AG08396 (cell line): ENCODE data around the gene DGKI.

ENCODE experiments used
- DNase-seq: peaks from one replicate; pipeline ENCODE4 v3.0.0; 2012; ENCODE audit warnings: low spot score, mixed read lengths

DGKI gene

DNA sequence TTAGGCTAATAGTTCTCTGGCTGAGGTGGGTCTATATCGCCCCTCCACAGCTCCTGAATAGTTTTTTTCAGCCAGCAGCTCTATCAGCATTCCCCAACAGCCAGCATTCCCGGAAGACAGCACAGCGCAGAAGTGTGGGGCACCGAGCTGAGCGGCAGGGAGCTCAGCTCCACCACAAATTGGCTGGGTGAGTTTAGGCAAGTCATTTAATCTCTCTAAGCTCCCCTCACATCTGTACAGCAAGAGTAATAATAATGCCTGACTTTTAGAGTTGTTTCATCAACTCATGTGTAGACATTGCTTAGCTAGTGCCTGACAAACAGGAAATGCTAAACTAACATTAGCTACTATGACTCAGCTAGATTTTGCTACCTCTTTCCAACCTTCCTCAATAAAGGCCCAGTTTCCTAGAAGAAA lies 255.3 kb downstream of the DGKI start:
- no peak for DNase-seq

GRCh38 chr7:137590756-137591305 lies 255.9 kb downstream of the DGKI start:
- no peak for DNase-seq

DNA sequence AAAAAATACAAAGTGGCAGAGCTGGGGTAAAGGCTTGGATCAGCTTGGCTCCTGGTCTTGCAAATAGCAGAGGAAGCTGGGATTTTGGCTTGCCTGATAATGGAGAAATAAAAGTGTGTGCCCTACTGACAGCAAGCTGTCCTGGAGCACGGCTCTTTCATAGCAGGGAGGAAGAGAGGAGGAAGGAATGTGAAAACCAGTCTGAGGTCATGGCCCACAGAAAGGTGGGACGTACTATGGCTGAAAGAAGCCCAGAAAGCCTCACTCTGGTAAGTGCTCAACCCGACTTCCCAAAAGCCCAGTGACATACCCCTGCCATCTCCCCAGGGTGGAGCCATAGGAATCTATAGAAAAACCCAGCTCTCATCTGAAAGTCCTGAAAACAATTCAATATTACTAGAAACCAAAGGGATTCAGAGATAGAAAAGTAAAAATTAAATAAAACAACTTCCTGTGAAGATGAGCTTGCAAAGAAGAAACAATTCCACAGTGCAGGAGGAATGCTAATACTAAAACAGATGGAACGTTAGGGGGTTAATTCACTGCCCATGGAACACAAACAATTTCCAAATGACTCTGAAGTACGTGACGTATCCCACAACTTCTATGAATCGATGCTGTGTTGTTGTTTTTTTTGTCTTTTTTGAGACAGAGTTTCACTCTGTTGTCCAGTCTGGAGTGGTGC lies 256.6 kb downstream of the DGKI start:
- no peak for DNase-seq

DNA sequence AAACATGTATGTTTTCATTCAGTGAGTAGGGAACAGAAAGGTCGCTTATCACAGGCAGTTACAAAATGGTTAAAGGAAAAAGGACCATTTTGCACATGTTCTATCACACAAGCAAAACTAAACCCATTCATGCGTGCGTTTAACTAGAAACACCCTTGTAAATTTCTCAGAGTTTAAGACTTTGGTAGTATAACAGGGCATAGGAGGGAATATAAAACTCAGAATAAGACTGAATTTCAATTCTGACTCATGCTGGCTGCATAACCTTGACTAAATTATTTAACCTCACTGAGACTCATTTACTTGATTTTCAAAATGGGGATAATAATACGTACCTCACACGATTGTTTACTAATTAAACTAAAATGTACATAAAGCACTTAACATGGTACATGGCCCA lies 259.4 kb downstream of the DGKI start:
- no peak for DNase-seq

GRCh38 chr7:137585591-137585990 lies 261.2 kb downstream of the DGKI start:
- no peak for DNase-seq

GRCh38 chr7:137583172-137583571 lies 263.6 kb downstream of the DGKI start:
- no peak for DNase-seq

GRCh38 chr7:137579913-137580640 lies 266.7 kb downstream of the DGKI start:
- peak; percentile 57 for DNase-seq

GRCh38 chr7:137578541-137578940 lies 268.2 kb downstream of the DGKI start:
- DNase-seq = no peak

GRCh38 chr7:137577184-137577583 lies 269.6 kb downstream of the DGKI start:
- DNase-seq = no peak

DNA sequence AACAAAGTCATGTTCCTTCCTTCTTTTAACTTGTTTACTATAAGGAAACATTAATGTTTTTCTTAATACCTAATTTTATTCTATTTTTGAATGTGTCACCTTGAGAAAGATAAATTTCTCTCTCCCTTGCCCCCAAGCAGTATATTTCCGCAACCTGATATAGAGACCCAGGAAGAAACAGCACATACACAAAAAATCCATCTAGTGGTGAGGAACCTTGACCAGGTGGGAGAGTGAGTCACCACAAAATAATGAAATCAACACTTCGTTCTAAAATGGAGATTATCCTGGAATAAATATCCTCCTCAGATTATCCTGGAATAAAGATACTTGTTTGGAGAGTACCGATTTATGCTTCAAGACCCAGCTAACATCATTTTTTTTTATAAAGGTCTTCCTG lies 270.3 kb downstream of the DGKI start:
- no peak for DNase-seq

GRCh38 chr7:137574812-137575211 lies 272.0 kb downstream of the DGKI start:
- DNase-seq = no peak

- no peak for DNase-seq
Observed at GRCh38 chr7:137572056-137572784, 274.6 kb downstream of the DGKI start.

DNA sequence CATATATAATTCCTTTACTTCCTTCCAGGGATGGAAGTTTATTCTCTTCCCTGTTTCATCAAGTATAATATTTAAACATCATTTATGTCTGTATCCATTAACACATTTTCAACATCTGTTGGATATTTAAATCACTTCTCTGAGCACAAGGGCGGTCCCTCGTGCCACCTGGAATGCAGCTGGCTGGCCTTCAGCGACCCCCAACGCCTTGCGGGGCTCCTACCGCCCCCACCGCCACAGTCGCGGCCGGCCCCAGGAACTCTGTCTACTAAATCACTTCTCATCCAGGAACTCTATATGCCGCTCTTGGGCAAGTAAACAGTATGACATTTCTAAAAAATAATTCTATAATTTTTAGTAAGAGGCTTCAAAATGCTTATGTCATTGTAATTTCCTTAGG lies 282.1 kb downstream of the DGKI start:
- DNase-seq = no peak

DNA sequence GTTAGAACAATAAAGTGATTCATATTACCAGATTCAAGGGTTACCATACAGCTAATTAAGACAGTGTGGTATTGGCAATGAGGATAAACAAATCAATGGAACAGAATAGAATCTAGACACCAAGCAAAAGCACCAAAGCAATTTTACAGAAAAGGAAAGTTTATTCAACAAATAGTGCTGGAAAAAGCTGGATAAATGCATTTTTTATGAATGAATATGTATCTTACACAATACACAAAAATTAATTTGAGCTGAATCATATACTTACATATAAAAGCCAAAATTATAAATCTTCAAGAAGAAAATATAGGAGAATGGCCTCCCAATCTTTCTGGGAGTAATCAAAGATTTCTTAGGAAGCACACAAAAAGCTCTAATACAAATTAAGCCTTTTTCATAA lies 282.8 kb downstream of the DGKI start:
- DNase-seq = no peak

DNA sequence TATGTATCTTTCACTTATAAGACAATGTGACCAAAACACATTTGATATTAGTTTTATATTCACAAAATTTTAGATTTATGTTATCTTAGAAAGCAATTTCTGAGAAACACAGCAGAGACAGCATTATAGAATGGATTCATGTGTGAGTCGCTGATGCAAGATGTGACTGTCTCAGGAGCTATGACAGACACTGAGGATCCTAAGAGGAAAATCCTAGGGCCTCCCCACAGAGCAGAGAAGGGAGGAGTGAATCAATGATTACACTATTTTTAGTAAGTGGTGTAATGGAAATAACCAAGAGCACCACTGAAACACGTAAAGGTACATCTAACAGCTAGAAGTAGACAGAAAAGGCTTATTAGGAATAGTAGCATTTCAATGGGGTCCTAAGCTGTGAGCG lies 299.3 kb downstream of the DGKI start:
- no peak for DNase-seq

DNA sequence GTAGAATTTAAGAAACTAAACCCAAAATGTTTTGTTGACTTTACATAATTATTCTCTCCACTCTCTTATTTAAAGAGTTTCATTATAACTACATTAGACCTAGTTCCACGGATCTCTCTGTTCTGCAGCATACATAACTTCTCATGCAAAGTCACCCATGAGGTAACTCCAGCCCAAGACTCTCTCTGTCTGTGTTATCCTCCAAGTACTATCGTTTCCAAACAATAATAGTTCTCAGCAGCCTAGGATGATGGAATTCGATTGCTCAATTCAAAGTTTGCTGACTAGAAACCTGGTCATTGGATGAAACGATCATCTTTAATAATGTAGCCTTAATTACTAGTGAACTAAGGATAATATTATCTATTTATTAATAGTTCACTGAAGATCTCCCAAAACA lies 300.1 kb downstream of the DGKI start:
- peak; percentile 9 for DNase-seq

- no peak for DNase-seq
Observed at GRCh38 chr7:137546009-137546408, 300.8 kb downstream of the DGKI start.

DNA sequence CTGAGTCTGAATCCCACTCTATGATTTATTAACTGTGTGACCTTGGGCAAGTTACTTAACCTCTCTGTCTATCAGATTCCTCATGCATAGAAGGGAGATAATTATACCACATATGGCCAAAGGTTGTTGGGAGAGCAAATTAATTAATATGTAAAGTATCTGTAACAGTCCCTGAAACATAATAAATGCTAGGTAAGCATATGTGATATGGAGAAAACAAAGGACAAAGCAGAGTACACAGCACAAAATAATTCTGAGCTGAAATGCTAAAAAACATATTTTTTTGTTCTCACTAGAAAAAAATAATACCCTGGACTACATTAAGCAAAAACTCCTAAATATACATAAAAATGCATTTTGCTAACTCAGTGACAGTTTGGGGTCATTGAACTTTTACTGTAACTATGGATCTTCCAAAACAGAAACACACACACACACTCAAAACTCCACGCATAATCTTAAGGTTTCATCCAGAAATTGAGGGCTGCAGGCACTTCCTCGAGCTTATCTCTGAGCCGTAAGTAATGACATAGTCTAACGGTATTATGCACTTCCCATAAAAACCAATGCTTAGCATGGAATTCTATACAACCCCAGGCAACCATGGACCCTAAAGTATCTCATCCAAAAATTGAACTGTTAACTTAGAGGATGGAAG lies 301.6 kb downstream of the DGKI start:
- DNase-seq = no peak

GRCh38 chr7:137544453-137545058 lies 302.2 kb downstream of the DGKI start:
- no peak for DNase-seq

- DNase-seq = peak; percentile 31
Observed at GRCh38 chr7:137539111-137539715, 307.6 kb downstream of the DGKI start.

DNA sequence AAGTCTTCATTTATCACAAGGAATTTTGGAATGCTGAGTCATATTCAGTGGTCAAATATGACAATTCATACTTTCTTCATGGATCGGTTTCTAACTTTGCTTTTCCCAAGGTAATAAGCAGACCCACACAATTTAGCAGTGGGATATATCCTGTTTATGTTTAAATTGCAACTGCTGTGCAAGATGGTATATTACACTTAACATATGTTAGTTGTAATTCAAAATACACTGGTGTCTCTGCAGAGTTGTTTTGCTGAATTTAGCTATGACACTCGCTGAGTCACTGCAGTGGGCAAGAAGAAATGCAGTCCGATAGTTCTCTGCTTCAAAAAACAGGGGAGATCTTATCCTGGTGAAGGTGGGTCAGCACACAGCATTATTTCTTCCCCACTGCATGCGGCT lies 308.4 kb downstream of the DGKI start:
- DNase-seq = peak; percentile 36
